PC-9 (cell line): ENCODE results near the gene LCE3C. TPM values are rescaled to one million over a fixed set of nuclear protein-coding genes. Genes with fewer than 3 reads are reported as not detected.

Experiments used
- BruUV-seq: library from RNA; stranded (reverse); fragments of 400-500 nt; replicated peaks from 2 replicates; lab custom pipeline; 2021; lab: Mats Ljungman, UMichigan
- CTCF ChIA-PET: fragments of 300-600 bp; sonication (Branson Sonifier 250); formaldehyde crosslinking; loops from one replicate; lab custom pipeline; 2022; ENCODE audit warnings: antibody characterized with exemption; lab: Charles Lee
- POLR2A ChIA-PET: fragments of 300-600 bp; sonication (Branson Sonifier 250); formaldehyde crosslinking; loops from one replicate; lab custom pipeline; 2022; ENCODE audit warnings: antibody characterized with exemption; ENCODE audit not compliant: unreplicated experiment; lab: Charles Lee
- DNase-seq, 2 experiments: peaks; one replicate each; pipeline versions ENCODE4 v3.0.0 to v3.0.0-alpha.2; 2015 to 2022; ENCODE audit warnings: mixed read lengths in 1 of 2
- H2AFZ ChIP-seq: fragments of 200-600 bp; sonication (generic); 2 replicates; pipeline ENCODE4 v1.8.1; 2017; ENCODE audit warnings: antibody characterized with exemption
- H3F3A ChIP-seq: fragments of 200-600 bp; sonication (generic); 2 replicates; pipeline ENCODE4 v1.8.1; 2017; ENCODE audit warnings: antibody characterized with exemption, mild to moderate bottlenecking, low read depth; ENCODE audit not compliant: insufficient read depth
- H3K27ac ChIP-seq: fragments of 200-600 bp; sonication (generic); 2 replicates; pipeline ENCODE4 v1.6.1; 2016; ENCODE audit warnings: mixed run types
- H3K27me3 ChIP-seq: fragments of 200-600 bp; sonication (generic); 2 replicates; pipeline ENCODE4 v1.6.1; 2016; ENCODE audit warnings: low read depth, mixed run types; ENCODE audit not compliant: insufficient read depth
- H3K36me3 ChIP-seq: fragments of 200-600 bp; sonication (generic); 2 replicates; pipeline ENCODE4 v1.6.1; 2016; ENCODE audit warnings: low read depth, mixed run types
- H3K4me1 ChIP-seq: fragments of 200-600 bp; sonication (generic); replicated peaks from 2 replicates; pipeline ENCODE4 v1.6.1; 2016; ENCODE audit warnings: mixed run types; ENCODE audit not compliant: insufficient read depth
- H3K4me2 ChIP-seq: fragments of 200-600 bp; sonication (generic); 2 replicates; pipeline ENCODE4 v1.6.1; 2017; ENCODE audit warnings: mixed run types
- H3K4me3 ChIP-seq: fragments of 200-600 bp; sonication (generic); 2 replicates; pipeline ENCODE4 v1.6.1; 2016; ENCODE audit warnings: mixed run types
- H3K79me2 ChIP-seq: fragments of 200-600 bp; sonication (generic); 2 replicates; pipeline ENCODE4 v1.6.1; 2017; ENCODE audit warnings: low read depth, mixed run types
- H3K9me2 ChIP-seq: fragments of 200-600 bp; sonication (generic); 2 replicates; pipeline ENCODE4 v1.8.1; 2017; ENCODE audit warnings: mild to moderate bottlenecking; ENCODE audit not compliant: insufficient read depth
- H3K9me3 ChIP-seq: fragments of 200-600 bp; sonication (generic); 2 replicates; pipeline ENCODE4 v1.8.1; 2016; ENCODE audit warnings: low read depth; ENCODE audit not compliant: insufficient read depth
- H4K20me1 ChIP-seq: fragments of 200-600 bp; sonication (generic); 2 replicates; pipeline ENCODE4 v1.8.1; 2017; ENCODE audit not compliant: insufficient read depth
- EZH2 ChIP-seq: fragments of 200-600 bp; sonication (generic); IDR thresholded peaks from 2 replicates; pipeline ENCODE4 v1.8.0; 2017; ENCODE audit warnings: antibody characterized with exemption, low read depth
- intact Hi-C: fragments of 100-400 bp; cut with micrococcal nuclease; formaldehyde crosslinking; loops from one replicate; pipeline ENCODE4 v1.10.0; 2022; ENCODE audit not compliant: unreplicated experiment
- total RNA-seq: library from RNA; stranded (reverse); gene quantifications from 2 replicates; pipeline ENCODE4 v1.2.3, GENCODE V29; 2021
- TF ChIP-seq, protein P1 (sequence below): fragments of 200-600 bp; sonication (generic); conservative IDR thresholded peaks from 2 replicates; pipeline ENCODE4 v1.6.1; 2017; ENCODE audit warnings: mixed run types, antibody characterized with exemption, mild to moderate bottlenecking, moderate library complexity

The LCE3C gene
- total RNA-seq, 1 experiment from 2014 or later: not detected

DNA sequence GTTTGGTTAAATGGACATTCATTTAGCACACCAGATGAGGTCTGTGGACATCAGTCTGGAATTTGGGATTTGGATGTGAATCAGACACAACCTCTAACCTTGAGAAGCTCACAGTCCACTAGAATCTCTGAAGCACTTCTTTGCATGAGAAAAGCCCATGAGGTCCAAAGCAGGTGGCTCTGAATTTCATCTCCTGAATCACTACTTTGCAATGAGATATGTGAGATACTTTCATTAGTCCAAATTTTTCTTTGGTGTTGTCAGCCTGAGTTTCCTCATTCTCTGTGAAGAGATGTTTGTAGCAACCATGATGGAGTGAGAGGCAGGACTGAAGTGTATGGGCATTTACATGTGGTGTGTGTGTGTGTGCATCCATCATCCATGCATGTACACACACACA lies 46.6 kb downstream of the LCE3C start:
- Histone ChIP-seq H3K4me3 (no peak overlapping the region), H3K4me1 (no peaks in the 10 kb centered on the region), H3K36me3 (no peaks in the 10 kb centered on the region), H3K4me2 (no peak overlapping the region), H4K20me1 (no peaks in the 10 kb centered on the region; the same call in 1 of the 2 replicates), H3K27ac (no peak overlapping the region), H3K27me3 (peaks cover 9% of the 10 kb centered on the region), H3K9me2 (no peaks in the 10 kb centered on the region), H3F3A (no peaks in the 10 kb centered on the region), H3K9me3 (no peaks in the 10 kb centered on the region), H3K79me2 (no peaks in the 10 kb centered on the region), H2AFZ (no peak overlapping the region)
- ChIA-PET POLR2A (no interaction called here), CTCF (no interaction called here)
- DNase-seq: no peak
- intact Hi-C loops: no loop called here
- TF ChIP-seq, protein P1, sequence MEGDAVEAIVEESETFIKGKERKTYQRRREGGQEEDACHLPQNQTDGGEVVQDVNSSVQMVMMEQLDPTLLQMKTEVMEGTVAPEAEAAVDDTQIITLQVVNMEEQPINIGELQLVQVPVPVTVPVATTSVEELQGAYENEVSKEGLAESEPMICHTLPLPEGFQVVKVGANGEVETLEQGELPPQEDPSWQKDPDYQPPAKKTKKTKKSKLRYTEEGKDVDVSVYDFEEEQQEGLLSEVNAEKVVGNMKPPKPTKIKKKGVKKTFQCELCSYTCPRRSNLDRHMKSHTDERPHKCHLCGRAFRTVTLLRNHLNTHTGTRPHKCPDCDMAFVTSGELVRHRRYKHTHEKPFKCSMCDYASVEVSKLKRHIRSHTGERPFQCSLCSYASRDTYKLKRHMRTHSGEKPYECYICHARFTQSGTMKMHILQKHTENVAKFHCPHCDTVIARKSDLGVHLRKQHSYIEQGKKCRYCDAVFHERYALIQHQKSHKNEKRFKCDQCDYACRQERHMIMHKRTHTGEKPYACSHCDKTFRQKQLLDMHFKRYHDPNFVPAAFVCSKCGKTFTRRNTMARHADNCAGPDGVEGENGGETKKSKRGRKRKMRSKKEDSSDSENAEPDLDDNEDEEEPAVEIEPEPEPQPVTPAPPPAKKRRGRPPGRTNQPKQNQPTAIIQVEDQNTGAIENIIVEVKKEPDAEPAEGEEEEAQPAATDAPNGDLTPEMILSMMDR: no peak
- TF ChIP-seq EZH2: no peak
- BruUV-seq: no TSS peak

Other genes starting within 250 kb of the LCE3C start
- gene FLG2, start 240.2 kb upstream of the LCE3C start, total RNA-seq: not detected in 2 replicates
- not detected in 2 replicates for gene CRNN, start 186.0 kb upstream of the LCE3C start, total RNA-seq
- not detected in 2 replicates for gene LCE5A, start 89.4 kb upstream of the LCE3C start, total RNA-seq
- not detected in 2 replicates for gene CRCT1, start 85.8 kb upstream of the LCE3C start, total RNA-seq
- gene LCE3E, start 33.5 kb upstream of the LCE3C start, total RNA-seq: not detected in 2 replicates
- not detected in 2 replicates for gene LCE3D, start 19.7 kb upstream of the LCE3C start, total RNA-seq
- gene LCE3B, start 13.6 kb downstream of the LCE3C start, total RNA-seq: not detected in 2 replicates
- not detected in 2 replicates for gene LCE3A, start 22.9 kb downstream of the LCE3C start, total RNA-seq
- not detected in 2 replicates for gene LCE2D, start 63.1 kb downstream of the LCE3C start, total RNA-seq
- gene LCE2C, start 75.0 kb downstream of the LCE3C start, total RNA-seq: not detected in 2 replicates
- not detected in 2 replicates for gene LCE2B, start 85.9 kb downstream of the LCE3C start, total RNA-seq
- not detected in 2 replicates for gene LCE2A, start 98.1 kb downstream of the LCE3C start, total RNA-seq
- gene LCE4A, start 107.9 kb downstream of the LCE3C start, total RNA-seq: not detected in 2 replicates
- gene KPRP, start 157.8 kb downstream of the LCE3C start, total RNA-seq: not detected in 2 replicates
- not detected in 2 replicates for gene LCE1F, start 174.9 kb downstream of the LCE3C start, total RNA-seq
- gene LCE1E, start 186.0 kb downstream of the LCE3C start, total RNA-seq: not detected in 2 replicates
- not detected in 2 replicates for gene LCE1D, start 196.5 kb downstream of the LCE3C start, total RNA-seq
- not detected in 2 replicates for gene LCE1C, start 206.4 kb downstream of the LCE3C start, total RNA-seq
- gene LCE1B, start 211.7 kb downstream of the LCE3C start, total RNA-seq: not detected in 2 replicates
- gene LCE1A, start 227.2 kb downstream of the LCE3C start, total RNA-seq: not detected in 2 replicates
- not detected in 2 replicates for gene LCE6A, start 242.6 kb downstream of the LCE3C start, total RNA-seq